ENCODE measurements around the gene SSC5D.

Gene SSC5D

GRCh38 chr19:55474269-55475265 is 13.7 kb upstream of the SSC5D start:
- H3K4me1 ChIP-seq: peaks cover 5% of the 10 kb centered on the region; the same call in 1 of the 2 replicates
- no peaks in the 10 kb centered on the region for H3K36me3 ChIP-seq
- H3K9me3 ChIP-seq: no peaks in the 10 kb centered on the region; the same call in 1 of the 2 replicates
- TF ChIP-seq CTCF (IDR thresholded peaks at IDR 0.05; ENCODE audit: low read depth, low read length): no peak
- no peaks in the 10 kb centered on the region for H3K27me3 ChIP-seq
- no peak for DNase-seq
- no peak overlapping the region for H3K4me3 ChIP-seq (ENCODE audit: low read depth, low read length)

- H3K9me3 ChIP-seq: no peaks in the 10 kb centered on the region; the same call in 1 of the 2 replicates
- TF ChIP-seq CTCF (IDR thresholded peaks at IDR 0.05; ENCODE audit: low read depth, low read length): no peak
- peak within 1 kb of the TSS; percentile 85 for H3K4me3 ChIP-seq (ENCODE audit: low read depth, low read length)
- DNase-seq: peak; percentile 99
- H3K36me3 ChIP-seq: peaks cover 1% of the 10 kb centered on the region; the same call in 1 of the 2 replicates
- no peaks in the 10 kb centered on the region for H3K27me3 ChIP-seq
- H3K4me1 ChIP-seq: peaks cover 5% of the 10 kb centered on the region; the same call in 1 of the 2 replicates
These were observed 12.0 kb upstream of the SSC5D start, which contains the start of gene ZNF628 for GRCh38 chr19:55476100-55476775. Gene ZNF628 (plus strand): TSS chr19:55476617. CDS start chr19:55479911, 3,294 bp downstream.

- no peak for TF ChIP-seq CTCF (IDR thresholded peaks at IDR 0.05; ENCODE audit: low read depth, low read length)
- no peak overlapping the region for H3K4me3 ChIP-seq (ENCODE audit: low read depth, low read length)
- peaks cover 6% of the 10 kb centered on the region; the same call in 1 of the 2 replicates for H3K36me3 ChIP-seq
- H3K9me3 ChIP-seq: no peaks in the 10 kb centered on the region; the same call in 1 of the 2 replicates
- no peak for DNase-seq
- no peaks in the 10 kb centered on the region for H3K27me3 ChIP-seq
- H3K4me1 ChIP-seq: peaks cover 5% of the 10 kb centered on the region; the same call in 1 of the 2 replicates
These were observed 10.3 kb upstream of the SSC5D start for GRCh38 chr19:55477905-55478304.

GRCh38 chr19:55478364-55478763 is 9.9 kb upstream of the SSC5D start:
- Histone ChIP-seq H3K9me3 (no peaks in the 10 kb centered on the region; the same call in 1 of the 2 replicates), H3K36me3 (peaks cover 6% of the 10 kb centered on the region; the same call in 1 of the 2 replicates), H3K27me3 (no peaks in the 10 kb centered on the region), H3K4me1 (peaks cover 5% of the 10 kb centered on the region; the same call in 1 of the 2 replicates), H3K4me3 (ENCODE audit: low read depth, low read length) (no peak overlapping the region)
- no peak for TF ChIP-seq CTCF (IDR thresholded peaks at IDR 0.05; ENCODE audit: low read depth, low read length)
- no peak for DNase-seq

- DNase-seq: peak; percentile 9
- Histone ChIP-seq H3K27me3 (no peaks in the 10 kb centered on the region), H3K9me3 (no peaks in the 10 kb centered on the region; the same call in 1 of the 2 replicates), H3K4me1 (peaks cover 5% of the 10 kb centered on the region), H3K36me3 (peaks cover 6% of the 10 kb centered on the region; the same call in 1 of the 2 replicates), H3K4me3 (ENCODE audit: low read depth, low read length) (no peak overlapping the region)
- no peak for TF ChIP-seq CTCF (IDR thresholded peaks at IDR 0.05; ENCODE audit: low read depth, low read length)
These were observed 9.2 kb upstream of the SSC5D start for GRCh38 chr19:55479045-55479444.
